GM19395 (cell line): ENCODE data around the gene RFX3.

ENCODE experiments used
- ATAC-seq: cut with Tn5 transposase; IDR thresholded peaks from one replicate; pipeline ENCODE4 v1.9.1; 2021; ENCODE audit warnings: mild to moderate bottlenecking, moderate library complexity; ENCODE audit not compliant: unreplicated experiment

RFX3 gene

DNA sequence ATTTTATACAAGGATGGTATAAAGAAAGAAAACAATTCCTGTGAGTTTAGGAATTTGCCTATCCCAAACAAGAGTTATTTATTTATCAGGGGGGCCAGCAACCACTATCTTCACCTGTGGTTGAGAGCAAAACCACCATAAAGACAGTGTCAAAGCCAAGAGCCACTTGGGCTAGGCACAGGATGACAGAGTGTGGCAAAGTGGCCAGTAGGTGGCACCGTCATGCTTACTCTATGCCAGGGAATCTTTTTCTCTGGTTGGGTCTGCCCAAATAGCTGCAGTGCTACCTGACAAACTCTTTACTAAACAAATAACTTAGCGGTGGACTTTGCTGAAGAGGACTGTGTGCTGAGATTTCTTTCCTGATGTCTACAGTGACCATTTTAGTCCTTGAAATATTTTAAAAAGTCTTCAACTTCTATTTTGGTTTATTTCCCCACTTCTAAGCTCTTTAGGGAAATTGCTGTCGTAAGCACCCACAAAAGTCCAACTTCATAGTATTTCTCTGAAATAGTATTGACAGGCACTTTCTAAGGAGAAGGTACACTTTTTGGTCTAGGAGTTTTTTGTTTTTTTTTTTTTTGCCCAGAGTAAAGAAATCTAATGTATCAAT, 285.0 kb downstream of the RFX3 start:
- peak; percentile 87 for ATAC-seq

GRCh38 chr9:3239240-3239639, 286.6 kb downstream of the RFX3 start:
- ATAC-seq = no peak

DNA sequence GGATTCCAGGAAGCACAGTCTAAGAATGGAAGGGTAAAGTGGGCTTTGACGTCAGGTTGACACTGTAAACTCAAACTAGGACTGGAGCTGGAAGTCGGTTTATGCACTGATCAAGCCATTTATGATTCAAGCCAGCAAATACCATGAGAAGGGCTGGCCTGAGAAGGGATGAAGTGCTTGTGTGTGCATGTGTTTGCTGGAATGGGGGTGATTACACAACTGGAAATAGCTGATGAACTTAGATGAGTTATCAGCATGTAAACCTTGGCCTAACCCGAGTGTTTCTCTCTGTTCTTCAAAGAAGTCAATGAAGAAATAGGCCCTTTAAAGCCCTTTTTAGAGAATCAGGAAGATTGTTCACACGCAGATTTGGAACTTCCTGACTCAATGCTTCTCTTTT, 287.6 kb downstream of the RFX3 start:
- ATAC-seq = no peak

DNA sequence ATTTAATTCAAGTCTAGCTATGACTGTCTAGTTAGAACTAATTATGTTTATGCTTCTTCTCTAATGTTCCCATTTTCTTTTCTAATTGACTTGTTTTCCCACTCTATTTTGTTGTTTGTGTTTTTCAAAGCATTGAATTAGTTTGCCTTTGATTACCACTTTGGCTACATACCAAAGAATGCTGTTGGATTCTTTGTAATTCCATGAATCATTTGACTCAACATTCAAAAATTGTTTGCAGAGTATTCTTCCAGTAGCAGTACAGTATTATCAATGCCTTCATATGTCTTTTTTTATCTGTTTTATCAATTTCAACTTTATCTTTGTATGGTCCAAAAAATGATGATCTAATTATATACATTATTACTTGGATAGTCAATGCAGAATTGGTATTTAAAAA, 288.7 kb downstream of the RFX3 start:
- ATAC-seq = no peak

DNA sequence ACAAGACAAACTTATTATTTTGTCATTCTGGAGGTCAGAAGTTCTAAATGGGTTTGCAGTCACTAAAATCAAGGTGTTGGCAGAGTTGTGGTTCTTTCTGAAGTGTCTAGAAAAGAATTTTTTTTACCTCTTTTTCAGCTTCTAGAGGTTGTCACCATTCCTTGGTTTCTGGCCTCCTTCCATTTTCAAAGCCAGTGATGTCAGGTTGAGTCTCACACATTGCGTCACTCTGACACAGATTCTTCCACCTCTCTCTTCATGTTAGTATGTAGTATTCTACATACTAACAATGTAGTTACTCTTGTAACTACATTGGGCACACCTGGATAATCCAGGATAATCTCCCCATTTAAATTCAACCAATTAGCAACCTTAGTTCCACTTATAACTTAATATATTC, 290.3 kb downstream of the RFX3 start:
- ATAC-seq = no peak

GRCh38 chr9:3224931-3225330, 300.9 kb downstream of the RFX3 start:
- ATAC-seq = no peak

GRCh38 chr9:3215658-3216057, 310.1 kb downstream of the RFX3 start:
- ATAC-seq = no peak

- ATAC-seq = no peak
Measured at GRCh38 chr9:3214741-3215140, 311.1 kb downstream of the RFX3 start.

- no peak for ATAC-seq
Measured at GRCh38 chr9:3205421-3206095, 320.2 kb downstream of the RFX3 start.

- no peak for ATAC-seq
Measured at GRCh38 chr9:3200331-3200774, 325.4 kb downstream of the RFX3 start.

DNA sequence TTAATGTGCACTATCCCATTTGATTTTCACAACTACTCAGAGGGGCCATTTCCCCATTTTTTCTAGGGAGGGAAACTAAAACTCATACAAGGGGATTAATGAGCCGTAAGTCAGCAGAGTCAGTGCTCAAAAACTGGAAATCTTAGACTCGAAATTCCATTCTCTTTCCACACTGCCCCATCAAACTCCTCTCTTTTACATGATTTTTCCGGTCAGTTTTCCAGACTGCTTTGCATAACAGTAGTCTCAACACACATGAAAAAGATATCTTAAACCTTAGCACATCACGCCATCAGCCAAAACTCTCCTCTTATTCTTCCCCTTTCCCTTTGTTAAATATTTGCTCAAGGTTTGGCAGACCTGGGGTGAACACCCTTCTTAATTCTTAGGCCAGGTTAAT, 332.0 kb downstream of the RFX3 start:
- ATAC-seq = no peak

- ATAC-seq = no peak
Measured at GRCh38 chr9:3191715-3192114, 334.1 kb downstream of the RFX3 start.

DNA sequence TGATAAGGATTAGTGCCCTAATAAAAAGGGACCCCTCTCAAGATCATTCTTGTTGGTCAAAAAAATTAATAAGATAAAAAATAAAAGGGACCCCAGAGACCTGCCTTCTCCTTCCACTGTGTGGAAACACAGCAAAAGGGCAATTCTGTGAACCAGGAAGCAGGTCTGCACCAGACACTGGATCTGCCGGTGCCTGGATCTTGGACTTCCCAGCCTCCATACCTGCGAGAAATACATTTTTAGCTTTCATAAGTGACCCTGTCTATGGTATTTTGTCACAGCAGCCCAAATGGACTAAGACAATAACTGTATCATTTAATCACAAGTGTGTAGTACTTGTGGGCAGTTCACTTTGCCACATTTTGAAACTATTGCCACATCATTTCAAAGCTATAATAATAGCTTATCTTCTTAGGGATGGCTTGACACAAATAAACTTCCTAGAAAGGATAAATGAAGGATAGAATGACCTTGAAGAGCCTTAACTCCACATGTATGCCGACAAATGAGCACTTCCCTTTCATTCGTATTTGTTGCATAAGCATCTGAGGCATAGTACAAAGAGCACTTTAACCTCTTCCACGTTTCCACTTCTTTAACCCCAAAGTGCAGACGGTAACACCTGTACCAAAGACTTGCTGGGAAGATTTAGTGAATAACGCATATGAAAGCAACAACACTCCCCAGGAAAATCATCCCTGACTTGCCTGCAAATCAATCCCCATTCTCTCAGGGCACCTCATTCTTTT, 336.5 kb downstream of the RFX3 start:
- no peak for ATAC-seq

GRCh38 chr9:3186751-3187150, 339.1 kb downstream of the RFX3 start:
- ATAC-seq = no peak

- ATAC-seq = peak; percentile 77
Measured at GRCh38 chr9:3181049-3181953, 344.5 kb downstream of the RFX3 start.

GRCh38 chr9:3180696-3181048, 345.1 kb downstream of the RFX3 start:
- ATAC-seq = no peak

GRCh38 chr9:3179711-3180110, 346.1 kb downstream of the RFX3 start:
- ATAC-seq = no peak

DNA sequence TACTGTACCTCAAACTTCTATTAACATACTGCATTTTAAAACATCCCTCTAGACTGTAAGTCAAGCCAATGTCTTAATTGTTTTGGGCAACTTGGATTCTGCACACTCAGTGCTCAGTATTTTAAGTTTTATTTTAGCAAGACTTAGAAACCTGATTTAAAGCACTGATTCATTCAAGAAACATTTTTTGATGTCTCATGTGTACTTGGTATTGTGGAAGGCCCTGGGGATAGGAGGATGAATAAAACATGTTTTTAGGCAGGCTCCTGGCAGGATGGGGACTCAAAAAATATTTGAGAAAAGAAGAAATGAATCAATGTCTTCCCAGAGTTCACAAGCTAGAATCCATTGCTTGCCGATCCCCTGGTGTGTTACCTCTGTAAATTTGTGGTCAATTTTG, 347.9 kb downstream of the RFX3 start:
- no peak for ATAC-seq

DNA sequence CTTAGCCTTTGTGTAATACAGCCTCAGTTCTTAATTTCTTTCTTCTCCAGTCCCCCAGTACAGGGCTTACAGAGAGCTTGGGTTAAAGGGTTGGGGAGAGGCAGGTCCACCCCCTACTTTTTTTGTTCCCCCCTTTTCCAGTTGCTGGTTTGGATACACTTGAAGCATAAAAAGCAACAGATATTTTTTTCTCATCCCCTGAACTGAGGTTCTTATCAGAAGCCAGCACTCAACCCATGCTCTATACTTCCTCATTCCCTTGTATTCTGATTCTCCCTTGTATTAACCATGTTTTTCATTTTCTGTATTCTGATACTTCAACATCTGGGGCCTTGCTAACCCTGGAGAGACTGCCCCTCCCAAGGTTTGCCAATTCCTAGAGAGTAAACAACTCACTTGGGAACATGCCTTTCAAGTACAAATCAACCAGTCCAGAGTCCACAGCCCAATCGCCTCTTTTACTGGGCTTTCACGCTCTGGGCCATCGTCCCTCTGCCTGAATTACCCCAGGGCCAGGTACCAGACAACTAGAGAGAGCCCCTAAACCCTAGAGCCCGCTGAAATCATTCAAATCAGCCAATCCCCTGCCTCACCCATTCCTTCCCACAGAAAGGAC, 348.5 kb downstream of the RFX3 start:
- ATAC-seq = no peak

DNA sequence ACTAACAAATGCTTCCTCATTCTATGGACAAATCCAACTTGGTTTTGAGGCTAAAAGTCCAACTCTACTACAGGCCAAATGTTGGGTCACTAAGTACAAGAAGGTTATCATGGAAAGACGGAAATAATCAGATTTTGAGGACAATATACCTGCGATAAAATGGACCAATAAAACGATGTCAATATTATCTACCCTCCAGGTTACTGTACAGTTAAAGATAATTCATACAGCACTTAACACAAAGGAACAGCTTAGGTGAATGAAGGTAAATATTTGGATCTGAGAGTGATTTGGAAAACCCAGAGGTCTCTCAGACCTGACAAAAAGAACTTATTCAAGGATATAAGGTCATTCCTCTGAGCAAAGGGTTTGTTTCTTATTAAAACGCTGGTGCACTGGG, 352.4 kb downstream of the RFX3 start:
- ATAC-seq = no peak

- ATAC-seq = no peak
Measured at GRCh38 chr9:3170819-3171218, 355.0 kb downstream of the RFX3 start.
